Caco-2 (cell line): ENCODE results near the gene SLC36A1. TPM values are rescaled to one million over a fixed set of nuclear protein-coding genes. Genes with fewer than 3 reads are reported as not detected.

Experiments used
- BruUV-seq: library from RNA; stranded (reverse); fragments of 400-500 nt; replicated peaks from 2 replicates; lab custom pipeline; 2021; lab: Mats Ljungman, UMichigan
- CTCF ChIA-PET: fragments of 300-600 bp; sonication (Branson Sonifier 250); formaldehyde crosslinking; loops from one replicate; lab custom pipeline; 2022; ENCODE audit warnings: antibody characterized with exemption; lab: Charles Lee
- POLR2A ChIA-PET: fragments of 300-600 bp; sonication (Branson Sonifier 250); formaldehyde crosslinking; loops from one replicate; lab custom pipeline; 2022; ENCODE audit warnings: antibody characterized with exemption; lab: Charles Lee
- DNase-seq, 2 experiments: peaks; one replicate each; pipeline versions ENCODE4 v3.0.0 to v3.0.0-alpha.2; 2020 to 2022
- H3K27me3 ChIP-seq: replicated peaks from 2 replicates; pipeline ENCODE4 v1.6.0; 2011; ENCODE audit warnings: low read length; ENCODE audit not compliant: control insufficient read depth, insufficient read depth
- H3K36me3 ChIP-seq: 2 replicates; pipeline ENCODE4 v1.5.1; 2011; ENCODE audit warnings: low read length; ENCODE audit not compliant: control insufficient read depth, insufficient read depth
- H3K4me1 ChIP-seq: fragments of 250-450 bp; sonication (Bioruptor Pico); 2 replicates; pipeline ENCODE4 v1.5.1; 2020; ENCODE audit warnings: mild to moderate bottlenecking
- H3K4me3 ChIP-seq: 2 replicates; pipeline ENCODE4 v1.5.1; 2011; ENCODE audit warnings: low read depth, mild to moderate bottlenecking, control low read depth, low read length
- H3K9me3 ChIP-seq: fragments of 250-450 bp; sonication (Bioruptor Pico); 2 replicates; pipeline ENCODE4 v1.5.1; 2020; ENCODE audit warnings: mild to moderate bottlenecking, moderate library complexity
- H3K27ac Mint-ChIP-seq: one replicate; pipeline ENCODE4 v1.8.0; 2022; ENCODE audit warnings: mixed read lengths; ENCODE audit not compliant: unreplicated experiment
- H3K27me3 Mint-ChIP-seq: one replicate; pipeline ENCODE4 v1.8.0; 2022; ENCODE audit warnings: mixed read lengths; ENCODE audit not compliant: insufficient read depth, unreplicated experiment
- H3K36me3 Mint-ChIP-seq: one replicate; pipeline ENCODE4 v1.8.0; 2022; ENCODE audit warnings: mild to moderate bottlenecking, mixed read lengths; ENCODE audit not compliant: insufficient read depth, unreplicated experiment
- H3K4me1 Mint-ChIP-seq: one replicate; pipeline ENCODE4 v1.8.0; 2022; ENCODE audit warnings: low read depth, mixed read lengths; ENCODE audit not compliant: unreplicated experiment
- H3K4me3 Mint-ChIP-seq: one replicate; pipeline ENCODE4 v1.8.0; 2022; ENCODE audit warnings: mild to moderate bottlenecking, moderate library complexity, mixed read lengths; ENCODE audit not compliant: unreplicated experiment
- H3K9me3 Mint-ChIP-seq: one replicate; pipeline ENCODE4 v1.8.0; 2022; ENCODE audit warnings: mixed read lengths; ENCODE audit not compliant: unreplicated experiment
- intact Hi-C: fragments of 100-400 bp; cut with micrococcal nuclease; formaldehyde crosslinking; loops from one replicate; pipeline ENCODE4 v1.10.0; 2022; ENCODE audit not compliant: unreplicated experiment
- total RNA-seq: library from RNA; stranded (reverse); gene quantifications from 2 replicates; pipeline ENCODE4 v1.2.3, GENCODE V29; 2022
- TF ChIP-seq, protein P1 (sequence below), 2 experiments: fragments of 200-600 bp in 1 of 2; IDR thresholded peaks; 1 replicate in 1 of 2; 2 replicates in 1 of 2; pipeline versions ENCODE4 v1.5.1 to v1.8.0; 2011 to 2022; ENCODE audit warnings: antibody characterized with exemption in 1 of 2, control low read depth in 1 of 2, inconsistent platforms in 1 of 2, low read depth in 1 of 2, low read length in 1 of 2, mild to moderate bottlenecking in 1 of 2, moderate library complexity in 1 of 2; ENCODE audit not compliant: insufficient read depth in 1 of 2, severe bottlenecking in 1 of 2, unreplicated experiment in 1 of 2

The SLC36A1 gene
- total RNA-seq, 1 experiment from 2014 or later = 18.2 TPM

DNA sequence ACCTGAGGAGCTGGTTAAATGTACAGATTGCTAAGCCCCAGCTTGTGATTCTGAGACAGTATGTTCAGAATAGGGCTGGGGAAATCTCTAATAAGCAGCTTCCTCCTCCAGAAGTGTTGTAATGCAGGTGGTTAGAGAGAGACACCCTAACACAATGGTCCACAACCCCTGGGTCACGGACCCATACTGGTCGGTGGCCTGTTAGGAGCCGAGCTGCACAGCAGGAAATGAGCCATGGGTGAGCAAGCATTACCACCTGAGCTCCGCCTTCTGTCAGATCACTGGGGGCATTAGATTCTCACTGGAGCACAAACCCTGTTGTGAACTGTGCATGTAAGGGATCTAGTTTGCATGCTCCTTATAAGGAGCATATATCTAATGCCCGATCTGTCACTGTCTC lies 61.8 kb downstream of the SLC36A1 start:
- Mint-ChIP-seq H3K27me3 (no peaks in the 10 kb centered on the region), H3K27ac (no peak overlapping the region), H3K36me3 (no peaks in the 10 kb centered on the region), H3K9me3 (no peaks in the 10 kb centered on the region), H3K4me3 (no peak overlapping the region), H3K4me1 (no peaks in the 10 kb centered on the region)
- TF ChIP-seq, protein P1, sequence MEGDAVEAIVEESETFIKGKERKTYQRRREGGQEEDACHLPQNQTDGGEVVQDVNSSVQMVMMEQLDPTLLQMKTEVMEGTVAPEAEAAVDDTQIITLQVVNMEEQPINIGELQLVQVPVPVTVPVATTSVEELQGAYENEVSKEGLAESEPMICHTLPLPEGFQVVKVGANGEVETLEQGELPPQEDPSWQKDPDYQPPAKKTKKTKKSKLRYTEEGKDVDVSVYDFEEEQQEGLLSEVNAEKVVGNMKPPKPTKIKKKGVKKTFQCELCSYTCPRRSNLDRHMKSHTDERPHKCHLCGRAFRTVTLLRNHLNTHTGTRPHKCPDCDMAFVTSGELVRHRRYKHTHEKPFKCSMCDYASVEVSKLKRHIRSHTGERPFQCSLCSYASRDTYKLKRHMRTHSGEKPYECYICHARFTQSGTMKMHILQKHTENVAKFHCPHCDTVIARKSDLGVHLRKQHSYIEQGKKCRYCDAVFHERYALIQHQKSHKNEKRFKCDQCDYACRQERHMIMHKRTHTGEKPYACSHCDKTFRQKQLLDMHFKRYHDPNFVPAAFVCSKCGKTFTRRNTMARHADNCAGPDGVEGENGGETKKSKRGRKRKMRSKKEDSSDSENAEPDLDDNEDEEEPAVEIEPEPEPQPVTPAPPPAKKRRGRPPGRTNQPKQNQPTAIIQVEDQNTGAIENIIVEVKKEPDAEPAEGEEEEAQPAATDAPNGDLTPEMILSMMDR (IDR thresholded peaks at IDR 0.05; ENCODE audit: insufficient read depth in 1 of 2, low read depth in 1 of 2, low read length in 1 of 2, severe bottlenecking in 1 of 2, unreplicated experiment in 1 of 2) = no peak
- no peak overlapping the region for H3K4me3 ChIP-seq
- DNase-seq = no peak
- ChIA-PET POLR2A (no interaction called here), CTCF (interaction anchor here (0.6 to 1.5 kb wide), 5 partner anchors 14 to 262 kb away, joined by 3 to 6 read pairs (median 4); partner anchors contain the start of genes G3BP1 and SLC36A1)
- peaks cover 11% of the 10 kb centered on the region; the same call in 1 of the 2 replicates for H3K4me1 ChIP-seq
- BruUV-seq = no TSS peak
- intact Hi-C loops = no loop called here
- no peaks in the 10 kb centered on the region for H3K9me3 ChIP-seq
- H3K36me3 ChIP-seq = no peaks in the 10 kb centered on the region
- no peaks in the 10 kb centered on the region for H3K27me3 ChIP-seq

DNA sequence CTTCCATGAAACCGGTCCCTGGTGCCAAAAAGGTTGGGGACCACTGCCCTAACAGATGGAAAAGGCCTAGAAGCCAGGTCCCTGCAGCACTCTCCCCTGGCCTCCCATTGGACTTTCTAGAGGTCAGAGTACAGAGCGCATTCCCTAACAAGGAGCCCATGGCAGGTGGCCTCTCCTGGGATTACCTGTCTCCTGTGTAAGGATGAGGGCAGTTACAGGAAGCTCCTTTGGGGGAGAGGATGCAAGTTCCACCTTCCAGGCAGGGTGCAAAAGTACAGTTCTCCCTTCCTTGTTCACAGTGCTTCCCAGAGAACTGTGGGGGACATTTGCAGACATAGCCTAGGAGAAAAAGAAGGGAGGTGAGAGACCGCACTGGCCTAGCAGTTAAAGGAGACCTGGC lies 62.4 kb downstream of the SLC36A1 start:
- Histone ChIP-seq H3K27me3 (no peaks in the 10 kb centered on the region), H3K36me3 (no peaks in the 10 kb centered on the region), H3K9me3 (no peaks in the 10 kb centered on the region), H3K4me1 (peaks cover 11% of the 10 kb centered on the region; the same call in 1 of the 2 replicates), H3K4me3 (no peak overlapping the region)
- ChIA-PET POLR2A (no interaction called here), CTCF (interaction anchor here (0.6 to 1.5 kb wide), 2 partner anchors 14 to 42 kb away, joined by 3 read pairs; no protein-coding TSS in a partner anchor)
- Mint-ChIP-seq H3K27me3 (no peaks in the 10 kb centered on the region), H3K36me3 (no peaks in the 10 kb centered on the region), H3K27ac (no peak overlapping the region), H3K9me3 (no peaks in the 10 kb centered on the region), H3K4me1 (no peaks in the 10 kb centered on the region), H3K4me3 (no peak overlapping the region)
- TF ChIP-seq, protein P1 (IDR thresholded peaks at IDR 0.05; ENCODE audit: insufficient read depth in 1 of 2, low read depth in 1 of 2, low read length in 1 of 2, severe bottlenecking in 1 of 2, unreplicated experiment in 1 of 2) = no peak
- no TSS peak for BruUV-seq
- intact Hi-C loops = no loop called here
- peak; percentile 26 to 50 for DNase-seq

DNA sequence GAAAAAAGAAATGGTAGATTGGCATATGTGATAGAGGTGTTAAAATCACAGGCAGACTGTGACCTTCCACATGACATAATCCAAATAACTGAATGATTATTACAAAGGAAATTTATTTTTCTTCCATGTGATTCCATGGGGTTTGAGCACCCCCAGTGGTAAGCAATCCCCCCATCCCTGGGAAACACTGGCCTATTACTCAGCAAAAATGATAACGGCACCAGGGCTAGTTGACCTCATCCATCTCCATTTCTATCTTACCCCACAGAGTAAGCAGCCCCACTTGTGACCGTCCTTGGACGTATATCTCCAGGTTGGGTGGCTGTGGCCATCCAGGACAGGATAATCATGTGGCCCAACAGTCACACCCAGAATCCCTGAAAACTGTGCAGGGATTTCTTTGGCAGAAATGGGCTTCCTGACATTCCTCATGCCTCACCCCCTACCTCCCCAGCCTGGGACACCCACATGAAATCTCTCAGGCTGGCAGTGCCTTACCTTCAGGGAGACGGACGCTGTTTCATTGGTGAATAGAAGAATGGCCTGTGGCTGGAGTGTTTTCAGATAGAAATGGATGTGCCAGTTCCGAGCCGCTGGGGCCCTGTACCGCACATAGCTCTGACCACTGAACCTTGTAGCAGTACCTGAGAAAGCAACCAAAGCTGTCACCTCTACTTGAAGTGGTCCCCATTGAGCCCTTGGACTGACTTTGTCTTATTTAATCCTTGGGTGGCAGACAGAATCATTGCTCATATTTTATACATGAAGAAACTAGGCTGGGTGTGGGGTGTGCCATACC lies 69.9 kb downstream of the SLC36A1 start:
- no peaks in the 10 kb centered on the region for H3K36me3 Mint-ChIP-seq
- H3K4me1 ChIP-seq = no peaks in the 10 kb centered on the region
- no peaks in the 10 kb centered on the region for H3K4me1 Mint-ChIP-seq
- intact Hi-C loops = no loop called here
- no peaks in the 10 kb centered on the region for H3K36me3 ChIP-seq
- no TSS peak for BruUV-seq
- H3K27ac Mint-ChIP-seq = no peak overlapping the region
- no peak overlapping the region for H3K4me3 ChIP-seq
- no peaks in the 10 kb centered on the region for H3K9me3 ChIP-seq
- no peak overlapping the region for H3K4me3 Mint-ChIP-seq
- TF ChIP-seq, protein P1 (IDR thresholded peaks at IDR 0.05; ENCODE audit: insufficient read depth in 1 of 2, low read depth in 1 of 2, low read length in 1 of 2, severe bottlenecking in 1 of 2, unreplicated experiment in 1 of 2) = no peak
- no peaks in the 10 kb centered on the region for H3K27me3 ChIP-seq
- ChIA-PET CTCF (interaction anchor here (1.0 kb wide), 1 partner anchor 142 kb away, joined by 3 read pairs; no protein-coding TSS in a partner anchor), POLR2A (no interaction called here)
- DNase-seq = no peak
- no peaks in the 10 kb centered on the region for H3K9me3 Mint-ChIP-seq
- no peaks in the 10 kb centered on the region for H3K27me3 Mint-ChIP-seq
